ENCODE results near the gene TRIM62. TPM values are rescaled to one million over a fixed set of nuclear protein-coding genes. Genes with fewer than 3 reads are reported as not detected.
A peak's percentile ranks its signal among the peaks of the same experiment; 100 is the strongest.

The TRIM62 gene
- total RNA-seq, 1 donor from 2014 or later = 10.8 TPM

GRCh38 chr1:33180911-33181890 is 642 bp downstream of the TRIM62 start:
- H3K9ac ChIP-seq (ENCODE audit: low read length) = peak overlapping the region; percentile 76
- H3K27me3 ChIP-seq (ENCODE audit: insufficient read depth, low read length) = no peaks in the 10 kb centered on the region
- Mint-ChIP-seq H3K36me3 (ENCODE audit: low read depth, unreplicated experiment) (peaks cover 8% of the 10 kb centered on the region), H3K4me3 (ENCODE audit: unreplicated experiment) (peak overlapping the region; percentile 93), H3K27ac (ENCODE audit: unreplicated experiment) (no peak overlapping the region), H3K9me3 (ENCODE audit: unreplicated experiment) (peaks cover 5% of the 10 kb centered on the region), H3K27me3 (ENCODE audit: low read depth, unreplicated experiment) (peaks cover 4% of the 10 kb centered on the region), H3K4me1 (ENCODE audit: low read depth, unreplicated experiment) (peaks cover 14% of the 10 kb centered on the region)
- TF ChIP-seq EZH2 (IDR thresholded peaks at IDR 0.05; ENCODE audit: insufficient read depth, low read length) = no peak
- TF ChIP-seq, protein P1, sequence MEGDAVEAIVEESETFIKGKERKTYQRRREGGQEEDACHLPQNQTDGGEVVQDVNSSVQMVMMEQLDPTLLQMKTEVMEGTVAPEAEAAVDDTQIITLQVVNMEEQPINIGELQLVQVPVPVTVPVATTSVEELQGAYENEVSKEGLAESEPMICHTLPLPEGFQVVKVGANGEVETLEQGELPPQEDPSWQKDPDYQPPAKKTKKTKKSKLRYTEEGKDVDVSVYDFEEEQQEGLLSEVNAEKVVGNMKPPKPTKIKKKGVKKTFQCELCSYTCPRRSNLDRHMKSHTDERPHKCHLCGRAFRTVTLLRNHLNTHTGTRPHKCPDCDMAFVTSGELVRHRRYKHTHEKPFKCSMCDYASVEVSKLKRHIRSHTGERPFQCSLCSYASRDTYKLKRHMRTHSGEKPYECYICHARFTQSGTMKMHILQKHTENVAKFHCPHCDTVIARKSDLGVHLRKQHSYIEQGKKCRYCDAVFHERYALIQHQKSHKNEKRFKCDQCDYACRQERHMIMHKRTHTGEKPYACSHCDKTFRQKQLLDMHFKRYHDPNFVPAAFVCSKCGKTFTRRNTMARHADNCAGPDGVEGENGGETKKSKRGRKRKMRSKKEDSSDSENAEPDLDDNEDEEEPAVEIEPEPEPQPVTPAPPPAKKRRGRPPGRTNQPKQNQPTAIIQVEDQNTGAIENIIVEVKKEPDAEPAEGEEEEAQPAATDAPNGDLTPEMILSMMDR (IDR thresholded peaks at IDR 0.05; ENCODE audit: insufficient read depth, low read depth, low read length) = no peak
- H4K20me1 ChIP-seq (ENCODE audit: insufficient read depth, low read length) = peaks cover 39% of the 10 kb centered on the region
- H3K4me2 ChIP-seq (ENCODE audit: low read length) = peak overlapping the region; percentile 100
- peak; percentile 22 for DNase-seq (ENCODE audit: low read depth)
- no peak for FAIRE-seq
- H3K9me3 ChIP-seq (ENCODE audit: insufficient read depth, low read depth, low read length) = no peaks in the 10 kb centered on the region
- H3K4me3 ChIP-seq (ENCODE audit: insufficient read depth, low read depth, low read length) = peak overlapping the region; percentile 76
- no peak overlapping the region for H3K27ac ChIP-seq (ENCODE audit: low read depth, low read length)
- H3K4me1 ChIP-seq (ENCODE audit: insufficient read depth, low read length) = peaks cover 28% of the 10 kb centered on the region
- H3K79me2 ChIP-seq (ENCODE audit: insufficient read depth, low read length) = peaks cover 31% of the 10 kb centered on the region
- H2AFZ ChIP-seq (ENCODE audit: low read depth, low read length) = peak overlapping the region; percentile 96
- H3K36me3 ChIP-seq (ENCODE audit: insufficient read depth, low read length) = peaks cover 3% of the 10 kb centered on the region

GRCh38 chr1:33180226-33180910 is 1.5 kb downstream of the TRIM62 start:
- peaks cover 3% of the 10 kb centered on the region for H3K27me3 Mint-ChIP-seq (ENCODE audit: low read depth, unreplicated experiment)
- H4K20me1 ChIP-seq (ENCODE audit: insufficient read depth, low read length) = peaks cover 39% of the 10 kb centered on the region
- peak overlapping the region; percentile 92 for H3K4me3 Mint-ChIP-seq (ENCODE audit: unreplicated experiment)
- H3K4me1 Mint-ChIP-seq (ENCODE audit: low read depth, unreplicated experiment) = peaks cover 14% of the 10 kb centered on the region
- H3K9me3 Mint-ChIP-seq (ENCODE audit: unreplicated experiment) = peaks cover 5% of the 10 kb centered on the region
- H3K9me3 ChIP-seq (ENCODE audit: insufficient read depth, low read depth, low read length) = no peaks in the 10 kb centered on the region
- no peak for FAIRE-seq
- peaks cover 38% of the 10 kb centered on the region for H3K79me2 ChIP-seq (ENCODE audit: insufficient read depth, low read length)
- H3K9ac ChIP-seq (ENCODE audit: low read length) = peak overlapping the region; percentile 61
- no peak overlapping the region for H3K27ac ChIP-seq (ENCODE audit: low read depth, low read length)
- TF ChIP-seq, protein P1 (IDR thresholded peaks at IDR 0.05; ENCODE audit: insufficient read depth, low read depth, low read length) = no peak
- no peak for TF ChIP-seq EZH2 (IDR thresholded peaks at IDR 0.05; ENCODE audit: insufficient read depth, low read length)
- peak overlapping the region; percentile 73 for H3K4me3 ChIP-seq (ENCODE audit: insufficient read depth, low read depth, low read length)
- H3K4me1 ChIP-seq (ENCODE audit: insufficient read depth, low read length) = peaks cover 30% of the 10 kb centered on the region
- H3K36me3 Mint-ChIP-seq (ENCODE audit: low read depth, unreplicated experiment) = peaks cover 12% of the 10 kb centered on the region
- no peaks in the 10 kb centered on the region for H3K27me3 ChIP-seq (ENCODE audit: insufficient read depth, low read length)
- peak overlapping the region; percentile 100 for H3K4me2 ChIP-seq (ENCODE audit: low read length)
- no peak overlapping the region for H3K27ac Mint-ChIP-seq (ENCODE audit: unreplicated experiment)
- peak; percentile 67 for DNase-seq (ENCODE audit: low read depth)
- H3K36me3 ChIP-seq (ENCODE audit: insufficient read depth, low read length) = peaks cover 3% of the 10 kb centered on the region
- H2AFZ ChIP-seq (ENCODE audit: low read depth, low read length) = peak overlapping the region; percentile 77

All from astrocyte (in vitro differentiated cells and primary cell).